ENCODE measurements around the gene IGFBPL1.
"Not testable (repeated sequence)": the region's sequence is repeated elsewhere in the genome, so short reads cannot be mapped to it uniquely, and the experiment has no call there.

Gene IGFBPL1

GRCh38 chr9:38428062-38428461, 3.8 kb upstream of the IGFBPL1 start:
- DNase-seq: no peak

DNA sequence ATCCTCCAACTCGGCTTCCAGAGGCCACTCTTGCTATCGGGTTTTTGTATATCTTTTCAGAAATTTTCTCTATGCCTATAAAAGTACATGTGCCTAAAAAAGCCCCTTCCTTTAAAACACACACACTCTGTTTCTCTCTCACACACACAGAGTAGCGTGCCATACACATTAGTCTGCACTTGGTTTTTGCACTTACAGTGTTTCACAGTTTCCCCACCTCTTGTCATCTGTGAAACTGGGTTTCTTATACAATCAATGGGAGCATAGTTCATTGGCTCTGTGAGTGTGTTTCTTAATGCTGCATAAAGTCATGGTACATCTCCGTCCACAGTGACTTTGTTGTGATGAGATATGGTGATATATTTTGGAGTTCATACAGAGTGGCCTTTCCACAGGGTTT, 664 bp upstream of the IGFBPL1 start:
- no peak for DNase-seq

DNA sequence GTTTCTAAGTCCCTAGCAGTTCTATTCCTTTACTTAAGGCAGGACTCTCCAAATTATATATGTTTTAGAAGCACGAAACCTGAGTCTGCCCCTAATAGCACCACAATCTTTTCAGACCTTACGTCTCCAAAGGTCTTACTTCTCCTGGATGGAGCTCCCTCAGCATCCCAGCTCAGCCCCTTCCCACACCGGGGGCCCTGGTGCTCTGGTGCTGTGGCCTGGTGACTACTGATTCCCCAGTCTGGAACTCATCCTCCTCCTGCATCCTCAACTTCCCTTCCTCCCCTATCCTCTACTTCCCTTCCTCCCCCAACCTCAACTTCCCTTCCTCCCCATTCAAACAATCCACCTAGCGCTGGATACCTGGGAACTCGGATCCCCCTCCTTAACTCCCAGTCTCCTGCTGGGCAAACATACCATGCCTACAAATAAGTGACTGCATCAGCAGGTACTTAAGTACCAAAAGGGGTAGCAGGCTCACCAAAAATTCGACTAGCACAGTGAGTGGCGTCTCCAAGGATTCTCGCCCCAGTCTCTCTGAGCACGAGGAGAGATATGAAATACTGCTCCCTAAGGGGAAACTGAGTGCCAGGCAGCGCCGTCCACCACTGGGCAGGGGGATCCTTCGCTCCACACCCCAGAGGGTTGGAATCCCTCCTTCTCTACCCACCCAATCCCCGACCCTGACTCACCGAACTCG, 831 bp downstream of the IGFBPL1 start:
- DNase-seq: no peak

- no peak for DNase-seq
Observed at GRCh38 chr9:38422555-38423260, 1.5 kb downstream of the IGFBPL1 start.

GRCh38 chr9:38421498-38422211, 2.6 kb downstream of the IGFBPL1 start:
- no peak for DNase-seq

DNA sequence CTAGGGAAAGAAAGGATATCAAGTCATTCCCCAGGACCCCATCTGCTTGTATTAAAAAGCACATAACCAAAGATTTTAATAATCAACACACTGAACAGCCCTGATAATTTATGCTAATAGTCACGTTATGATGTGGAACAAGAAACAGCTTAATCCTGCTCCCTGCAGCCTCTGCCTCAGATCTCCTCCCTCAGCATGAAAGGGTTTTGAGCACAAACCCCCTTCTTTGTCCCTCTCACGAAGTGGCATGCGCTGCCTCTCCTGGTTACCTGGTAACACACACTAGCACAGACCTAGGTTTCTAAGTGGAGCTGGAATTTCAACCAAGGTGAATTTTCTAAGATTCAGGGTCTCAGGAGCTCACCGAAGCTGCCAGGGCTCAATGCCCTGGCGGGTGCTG, 5.1 kb downstream of the IGFBPL1 start:
- no peak for DNase-seq

DNA sequence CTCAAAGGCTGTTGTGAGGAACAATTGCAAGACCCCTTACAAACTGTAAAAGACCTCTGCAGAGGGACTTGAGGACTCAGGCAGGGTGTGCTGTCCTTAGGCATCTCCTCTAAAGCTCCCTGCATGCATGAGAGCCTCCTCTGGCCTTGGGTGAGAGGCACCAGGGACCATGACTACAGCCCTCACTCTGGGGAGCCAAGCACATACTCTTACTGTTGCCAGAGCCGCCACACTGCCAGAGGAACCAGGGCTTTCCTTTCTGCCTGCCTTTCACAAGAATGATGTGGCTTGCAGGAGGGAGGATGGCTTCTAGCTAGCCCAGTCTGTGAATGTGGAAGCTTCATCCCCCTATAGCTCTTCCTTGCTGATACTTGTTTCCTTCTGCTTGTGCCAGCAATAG, 5.9 kb downstream of the IGFBPL1 start:
- DNase-seq: no peak

GRCh38 chr9:38417003-38417945, 7.0 kb downstream of the IGFBPL1 start:
- DNase-seq: no peak

GRCh38 chr9:38416461-38416860, 7.8 kb downstream of the IGFBPL1 start:
- DNase-seq: no peak

DNA sequence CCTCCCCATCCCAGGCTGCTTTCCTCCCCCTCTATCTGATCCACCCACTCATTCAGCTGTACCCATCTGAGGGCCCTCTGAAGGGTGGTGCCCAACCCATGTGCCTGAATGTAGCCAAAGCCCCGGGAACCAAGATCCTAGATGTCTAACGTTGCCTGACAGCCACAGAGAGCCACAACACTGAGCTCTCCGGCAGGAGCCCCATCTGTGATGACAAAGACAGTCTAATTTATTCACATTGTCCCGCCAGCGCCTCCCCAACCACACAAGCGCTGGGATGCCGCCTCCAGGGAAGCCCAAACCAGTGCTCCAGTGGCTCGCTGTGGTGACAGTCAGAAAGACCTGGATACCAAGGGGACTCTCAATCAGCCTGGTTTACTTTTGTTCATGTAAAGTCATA, 8.4 kb downstream of the IGFBPL1 start:
- no peak for DNase-seq

GRCh38 chr9:38414040-38414723, 10.1 kb downstream of the IGFBPL1 start:
- DNase-seq: no peak

GRCh38 chr9:38413283-38413682, 11.0 kb downstream of the IGFBPL1 start:
- DNase-seq: no peak

DNA sequence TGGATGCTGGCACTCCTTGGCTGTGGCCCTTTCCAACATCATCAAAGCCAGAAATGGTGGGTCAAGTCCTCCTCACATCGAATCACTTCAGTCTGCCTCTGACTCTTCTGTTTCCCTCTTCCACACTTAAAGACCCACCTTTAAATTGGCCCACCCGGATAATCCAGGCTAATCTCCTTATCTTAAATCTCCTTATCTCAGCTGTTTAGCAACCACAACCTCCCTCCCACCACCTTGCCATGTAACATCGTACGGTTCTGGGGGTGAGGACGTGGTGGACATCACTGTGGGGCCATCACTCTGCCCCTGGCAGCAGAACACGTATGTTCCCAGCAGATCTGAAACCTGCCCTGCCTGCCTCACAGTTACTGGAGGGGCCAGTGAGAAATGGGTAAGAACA, 11.5 kb downstream of the IGFBPL1 start:
- DNase-seq: no peak

DNA sequence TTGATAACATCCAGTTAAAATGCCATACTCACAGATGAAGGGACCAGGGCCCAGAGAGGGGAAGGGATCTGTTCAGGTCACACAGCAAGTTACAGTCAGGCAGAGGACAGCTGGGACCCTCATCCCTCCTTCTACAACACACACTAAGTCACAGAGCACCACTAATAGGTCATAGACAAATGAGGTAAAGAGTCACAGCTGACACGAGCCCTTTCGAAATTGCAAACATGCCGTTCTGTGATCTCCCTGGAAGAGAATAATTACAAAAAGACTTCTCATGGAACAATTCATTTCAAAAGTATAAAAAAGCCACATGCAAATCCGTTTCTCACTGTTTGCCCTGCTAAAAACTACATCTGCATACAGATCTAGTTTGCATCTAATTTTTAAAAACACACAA, 15.5 kb downstream of the IGFBPL1 start:
- no peak for DNase-seq

- DNase-seq: no peak
Observed at GRCh38 chr9:38406476-38407186, 17.6 kb downstream of the IGFBPL1 start.

GRCh38 chr9:38405785-38406184, 18.5 kb downstream of the IGFBPL1 start:
- no peak for DNase-seq

DNA sequence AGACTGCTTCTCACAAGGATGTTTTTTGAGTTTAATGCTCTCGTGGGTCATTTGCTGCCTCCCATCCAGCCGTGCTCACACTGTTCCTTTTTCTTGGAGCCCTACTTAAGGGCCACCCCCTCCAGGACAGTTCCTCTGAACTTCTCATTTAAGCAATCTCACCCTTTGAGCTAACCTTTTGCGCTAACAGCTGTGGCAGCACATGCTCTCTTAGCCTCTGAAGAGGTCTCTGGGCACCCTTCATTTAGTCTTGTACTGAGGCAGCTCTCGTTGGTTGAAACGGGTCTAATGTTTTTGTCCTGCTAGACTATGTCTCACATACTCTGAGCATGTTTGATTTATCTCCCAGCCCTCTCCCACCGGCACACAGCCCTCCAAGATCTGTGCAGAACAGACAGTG, 19.9 kb downstream of the IGFBPL1 start:
- no peak for DNase-seq

- no peak for DNase-seq
Observed at GRCh38 chr9:38401994-38402393, 22.3 kb downstream of the IGFBPL1 start.

GRCh38 chr9:38399191-38399590, 25.1 kb downstream of the IGFBPL1 start:
- DNase-seq: not testable (repeated sequence)

GRCh38 chr9:38396371-38396671, 27.9 kb downstream of the IGFBPL1 start:
- DNase-seq: no peak

- DNase-seq: no peak
Observed at GRCh38 chr9:38395653-38396370, 28.4 kb downstream of the IGFBPL1 start.

Measured in activated CD4-positive, CD25-positive, alpha-beta regulatory T cell (primary cell).